Measurements from ENCODE around the gene CAMK2D.

CAMK2D gene

GRCh38 chr4:113620032-113620431 is 141.5 kb downstream of the CAMK2D start:
- Histone ChIP-seq H3K4me3 (ENCODE audit: low read depth in 1 of 2, low read length in 2 of 2) (no peak overlapping the region), H3K27me3 (ENCODE audit: low read depth, low read length) (no peaks in the 10 kb centered on the region), H3K36me3 (ENCODE audit: control insufficient read depth in 1 of 2, insufficient read depth in 2 of 2, low read length in 2 of 2) (no peaks in the 10 kb centered on the region), H3K9me3 (ENCODE audit: control insufficient read depth in 1 of 2, low read length in 2 of 2) (no peaks in the 10 kb centered on the region), H3K27ac (ENCODE audit: low read length) (no peak overlapping the region), H3K4me1 (ENCODE audit: control insufficient read depth in 1 of 2, insufficient read depth in 2 of 2, low read length in 2 of 2) (peaks cover 0 to 9% of the 10 kb centered on the region in 2 donors)

GRCh38 chr4:113619526-113619925 is 142.0 kb downstream of the CAMK2D start:
- Histone ChIP-seq H3K4me1 (ENCODE audit: control insufficient read depth in 1 of 2, insufficient read depth in 2 of 2, low read length in 2 of 2) (peaks cover 0 to 9% of the 10 kb centered on the region in 2 donors), H3K36me3 (ENCODE audit: control insufficient read depth in 1 of 2, insufficient read depth in 2 of 2, low read length in 2 of 2) (no peaks in the 10 kb centered on the region), H3K4me3 (ENCODE audit: low read depth in 1 of 2, low read length in 2 of 2) (no peak overlapping the region), H3K9me3 (ENCODE audit: control insufficient read depth in 1 of 2, low read length in 2 of 2) (no peaks in the 10 kb centered on the region), H3K27ac (ENCODE audit: low read length) (no peak overlapping the region), H3K27me3 (ENCODE audit: low read depth, low read length) (no peaks in the 10 kb centered on the region)

GRCh38 chr4:113618205-113618604 is 143.3 kb downstream of the CAMK2D start:
- Histone ChIP-seq H3K4me1 (ENCODE audit: control insufficient read depth in 1 of 2, insufficient read depth in 2 of 2, low read length in 2 of 2) (peaks cover 0 to 9% of the 10 kb centered on the region in 2 donors), H3K4me3 (ENCODE audit: low read depth in 1 of 2, low read length in 2 of 2) (no peak overlapping the region), H3K36me3 (ENCODE audit: control insufficient read depth in 1 of 2, insufficient read depth in 2 of 2, low read length in 2 of 2) (no peaks in the 10 kb centered on the region), H3K27me3 (ENCODE audit: low read depth, low read length) (no peaks in the 10 kb centered on the region), H3K9me3 (ENCODE audit: control insufficient read depth in 1 of 2, low read length in 2 of 2) (no peaks in the 10 kb centered on the region), H3K27ac (ENCODE audit: low read length) (no peak overlapping the region)

GRCh38 chr4:113617195-113617594 is 144.3 kb downstream of the CAMK2D start:
- no peak overlapping the region for H3K4me3 ChIP-seq (ENCODE audit: low read depth in 1 of 2, low read length in 2 of 2)
- H3K36me3 ChIP-seq (ENCODE audit: control insufficient read depth in 1 of 2, insufficient read depth in 2 of 2, low read length in 2 of 2), result no peaks in the 10 kb centered on the region
- H3K4me1 ChIP-seq (ENCODE audit: control insufficient read depth in 1 of 2, insufficient read depth in 2 of 2, low read length in 2 of 2), result peaks cover 0 to 9% of the 10 kb centered on the region in 2 donors
- no peaks in the 10 kb centered on the region for H3K9me3 ChIP-seq (ENCODE audit: control insufficient read depth in 1 of 2, low read length in 2 of 2)
- H3K27me3 ChIP-seq (ENCODE audit: low read depth, low read length), result no peaks in the 10 kb centered on the region
- no peak overlapping the region for H3K27ac ChIP-seq (ENCODE audit: low read length)

GRCh38 chr4:113616443-113616842 is 145.1 kb downstream of the CAMK2D start:
- Histone ChIP-seq H3K36me3 (ENCODE audit: control insufficient read depth in 1 of 2, insufficient read depth in 2 of 2, low read length in 2 of 2) (no peaks in the 10 kb centered on the region), H3K27me3 (ENCODE audit: low read depth, low read length) (no peaks in the 10 kb centered on the region), H3K4me1 (ENCODE audit: control insufficient read depth in 1 of 2, insufficient read depth in 2 of 2, low read length in 2 of 2) (peaks cover 0 to 9% of the 10 kb centered on the region in 2 donors), H3K27ac (ENCODE audit: low read length) (no peak overlapping the region), H3K4me3 (ENCODE audit: low read depth in 1 of 2, low read length in 2 of 2) (no peak overlapping the region), H3K9me3 (ENCODE audit: control insufficient read depth in 1 of 2, low read length in 2 of 2) (no peaks in the 10 kb centered on the region)

GRCh38 chr4:113614414-113614813 is 147.1 kb downstream of the CAMK2D start:
- Histone ChIP-seq H3K36me3 (ENCODE audit: control insufficient read depth in 1 of 2, insufficient read depth in 2 of 2, low read length in 2 of 2) (no peaks in the 10 kb centered on the region), H3K9me3 (ENCODE audit: control insufficient read depth in 1 of 2, low read length in 2 of 2) (no peaks in the 10 kb centered on the region), H3K4me3 (ENCODE audit: low read depth in 1 of 2, low read length in 2 of 2) (no peak overlapping the region), H3K27ac (ENCODE audit: low read length) (no peak overlapping the region), H3K4me1 (ENCODE audit: control insufficient read depth in 1 of 2, insufficient read depth in 2 of 2, low read length in 2 of 2) (peaks cover 0 to 9% of the 10 kb centered on the region in 2 donors), H3K27me3 (ENCODE audit: low read depth, low read length) (no peaks in the 10 kb centered on the region)

- H3K9me3 ChIP-seq (ENCODE audit: control insufficient read depth in 1 of 2, low read length in 2 of 2), result no peaks in the 10 kb centered on the region
- H3K4me3 ChIP-seq (ENCODE audit: low read depth in 1 of 2, low read length in 2 of 2), result no peak overlapping the region
- H3K27me3 ChIP-seq (ENCODE audit: low read depth, low read length), result no peaks in the 10 kb centered on the region
- peaks cover 0 to 3% of the 10 kb centered on the region in 2 donors for H3K4me1 ChIP-seq (ENCODE audit: control insufficient read depth in 1 of 2, insufficient read depth in 2 of 2, low read length in 2 of 2)
- no peak overlapping the region for H3K27ac ChIP-seq (ENCODE audit: low read length)
- no peaks in the 10 kb centered on the region for H3K36me3 ChIP-seq (ENCODE audit: control insufficient read depth in 1 of 2, insufficient read depth in 2 of 2, low read length in 2 of 2)
Measured at GRCh38 chr4:113613503-113613902, 148.0 kb downstream of the CAMK2D start.

GRCh38 chr4:113610537-113610936 is 151.0 kb downstream of the CAMK2D start:
- H3K9me3 ChIP-seq (ENCODE audit: control insufficient read depth in 1 of 2, low read length in 2 of 2), result no peaks in the 10 kb centered on the region
- H3K4me3 ChIP-seq (ENCODE audit: low read depth in 1 of 2, low read length in 2 of 2), result no peak overlapping the region
- H3K27ac ChIP-seq (ENCODE audit: low read length), result no peak overlapping the region
- H3K27me3 ChIP-seq (ENCODE audit: low read depth, low read length), result no peaks in the 10 kb centered on the region
- H3K4me1 ChIP-seq (ENCODE audit: control insufficient read depth in 1 of 2, insufficient read depth in 2 of 2, low read length in 2 of 2), result no peaks in the 10 kb centered on the region
- H3K36me3 ChIP-seq (ENCODE audit: control insufficient read depth in 1 of 2, insufficient read depth in 2 of 2, low read length in 2 of 2), result no peaks in the 10 kb centered on the region

GRCh38 chr4:113607998-113608397 is 153.5 kb downstream of the CAMK2D start:
- no peak overlapping the region for H3K27ac ChIP-seq (ENCODE audit: low read length)
- no peaks in the 10 kb centered on the region for H3K36me3 ChIP-seq (ENCODE audit: control insufficient read depth in 1 of 2, insufficient read depth in 2 of 2, low read length in 2 of 2)
- no peaks in the 10 kb centered on the region for H3K9me3 ChIP-seq (ENCODE audit: control insufficient read depth in 1 of 2, low read length in 2 of 2)
- peaks cover 0 to 6% of the 10 kb centered on the region in 2 donors for H3K4me1 ChIP-seq (ENCODE audit: control insufficient read depth in 1 of 2, insufficient read depth in 2 of 2, low read length in 2 of 2)
- H3K4me3 ChIP-seq (ENCODE audit: low read depth in 1 of 2, low read length in 2 of 2), result no peak overlapping the region
- H3K27me3 ChIP-seq (ENCODE audit: low read depth, low read length), result no peaks in the 10 kb centered on the region

- no peaks in the 10 kb centered on the region for H3K36me3 ChIP-seq (ENCODE audit: control insufficient read depth in 1 of 2, insufficient read depth in 2 of 2, low read length in 2 of 2)
- no peaks in the 10 kb centered on the region for H3K27me3 ChIP-seq (ENCODE audit: low read depth, low read length)
- no peak overlapping the region for H3K4me3 ChIP-seq (ENCODE audit: low read depth in 1 of 2, low read length in 2 of 2)
- H3K9me3 ChIP-seq (ENCODE audit: control insufficient read depth in 1 of 2, low read length in 2 of 2), result no peaks in the 10 kb centered on the region
- no peak overlapping the region for H3K27ac ChIP-seq (ENCODE audit: low read length)
- H3K4me1 ChIP-seq (ENCODE audit: control insufficient read depth in 1 of 2, insufficient read depth in 2 of 2, low read length in 2 of 2), result peaks cover 0 to 6% of the 10 kb centered on the region in 2 donors
Measured at GRCh38 chr4:113607147-113607720, 154.3 kb downstream of the CAMK2D start.

- Histone ChIP-seq H3K27ac (ENCODE audit: low read length) (no peak overlapping the region), H3K4me3 (ENCODE audit: low read depth in 1 of 2, low read length in 2 of 2) (no peak overlapping the region), H3K9me3 (ENCODE audit: control insufficient read depth in 1 of 2, low read length in 2 of 2) (no peaks in the 10 kb centered on the region), H3K4me1 (ENCODE audit: control insufficient read depth in 1 of 2, insufficient read depth in 2 of 2, low read length in 2 of 2) (peaks cover 0 to 6% of the 10 kb centered on the region in 2 donors), H3K27me3 (ENCODE audit: low read depth, low read length) (no peaks in the 10 kb centered on the region), H3K36me3 (ENCODE audit: control insufficient read depth in 1 of 2, insufficient read depth in 2 of 2, low read length in 2 of 2) (no peaks in the 10 kb centered on the region)
Measured at GRCh38 chr4:113604955-113605354, 156.6 kb downstream of the CAMK2D start.

- H3K27me3 ChIP-seq (ENCODE audit: low read depth, low read length), result no peaks in the 10 kb centered on the region
- no peak overlapping the region for H3K4me3 ChIP-seq (ENCODE audit: low read depth in 1 of 2, low read length in 2 of 2)
- H3K4me1 ChIP-seq (ENCODE audit: control insufficient read depth in 1 of 2, insufficient read depth in 2 of 2, low read length in 2 of 2), result peaks cover 0 to 6% of the 10 kb centered on the region in 2 donors
- no peaks in the 10 kb centered on the region for H3K36me3 ChIP-seq (ENCODE audit: control insufficient read depth in 1 of 2, insufficient read depth in 2 of 2, low read length in 2 of 2)
- no peak overlapping the region for H3K27ac ChIP-seq (ENCODE audit: low read length)
- H3K9me3 ChIP-seq (ENCODE audit: control insufficient read depth in 1 of 2, low read length in 2 of 2), result no peaks in the 10 kb centered on the region
Measured at GRCh38 chr4:113603911-113604310, 157.6 kb downstream of the CAMK2D start.
